ENCODE measurements around the gene PDGFC.

DNA sequence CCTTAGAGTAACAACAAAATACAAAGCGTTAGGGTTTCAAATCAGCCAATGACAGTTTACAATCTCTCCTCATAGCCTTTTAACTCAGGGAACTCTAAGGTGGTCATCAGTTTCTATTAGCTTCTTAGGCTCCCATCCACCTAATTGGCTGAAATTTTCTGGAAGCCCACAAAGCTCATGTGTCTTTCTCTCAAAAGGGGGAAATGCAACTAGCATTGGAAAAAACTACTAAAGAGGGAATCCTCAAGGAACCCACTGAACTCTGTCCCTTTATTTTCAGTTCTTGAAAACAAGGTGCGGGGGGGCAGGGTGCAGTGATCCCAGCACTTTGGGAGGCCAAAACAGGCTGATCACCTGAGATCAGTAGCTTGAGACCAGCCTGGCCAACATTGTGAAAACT, 56.4 kb downstream of the PDGFC start:
- no peak for TF ChIP-seq EP300 (IDR thresholded peaks at IDR 0.05)
- TF ChIP-seq, protein P1, sequence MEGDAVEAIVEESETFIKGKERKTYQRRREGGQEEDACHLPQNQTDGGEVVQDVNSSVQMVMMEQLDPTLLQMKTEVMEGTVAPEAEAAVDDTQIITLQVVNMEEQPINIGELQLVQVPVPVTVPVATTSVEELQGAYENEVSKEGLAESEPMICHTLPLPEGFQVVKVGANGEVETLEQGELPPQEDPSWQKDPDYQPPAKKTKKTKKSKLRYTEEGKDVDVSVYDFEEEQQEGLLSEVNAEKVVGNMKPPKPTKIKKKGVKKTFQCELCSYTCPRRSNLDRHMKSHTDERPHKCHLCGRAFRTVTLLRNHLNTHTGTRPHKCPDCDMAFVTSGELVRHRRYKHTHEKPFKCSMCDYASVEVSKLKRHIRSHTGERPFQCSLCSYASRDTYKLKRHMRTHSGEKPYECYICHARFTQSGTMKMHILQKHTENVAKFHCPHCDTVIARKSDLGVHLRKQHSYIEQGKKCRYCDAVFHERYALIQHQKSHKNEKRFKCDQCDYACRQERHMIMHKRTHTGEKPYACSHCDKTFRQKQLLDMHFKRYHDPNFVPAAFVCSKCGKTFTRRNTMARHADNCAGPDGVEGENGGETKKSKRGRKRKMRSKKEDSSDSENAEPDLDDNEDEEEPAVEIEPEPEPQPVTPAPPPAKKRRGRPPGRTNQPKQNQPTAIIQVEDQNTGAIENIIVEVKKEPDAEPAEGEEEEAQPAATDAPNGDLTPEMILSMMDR (IDR thresholded peaks at IDR 0.05), result no peak
- no peak for TF ChIP-seq POLR2A (IDR thresholded peaks at IDR 0.05)

All from stomach (tissue), 4 donors.